Astrocyte of the hippocampus (primary cell): Measurements from ENCODE around the gene CACNA2D3.

Experiments used
- DNase-seq: peaks from one replicate; pipeline ENCODE4 v3.0.0; 2011; ENCODE audit warnings: low read depth, low spot score

The CACNA2D3 gene

GRCh38 chr3:54670201-54671000 lies 548.0 kb downstream of the CACNA2D3 start:
- no peak for DNase-seq

GRCh38 chr3:54671511-54671910 lies 549.2 kb downstream of the CACNA2D3 start:
- DNase-seq = no peak

GRCh38 chr3:54676087-54676486 lies 553.7 kb downstream of the CACNA2D3 start:
- no peak for DNase-seq

GRCh38 chr3:54681706-54682105 lies 559.4 kb downstream of the CACNA2D3 start:
- DNase-seq = no peak

GRCh38 chr3:54685213-54685612 lies 562.9 kb downstream of the CACNA2D3 start:
- DNase-seq = no peak

GRCh38 chr3:54691289-54691771 lies 569.0 kb downstream of the CACNA2D3 start:
- DNase-seq = peak; percentile 85

- peak; percentile 55 for DNase-seq
These were observed 574.0 kb downstream of the CACNA2D3 start for GRCh38 chr3:54696313-54696712.

GRCh38 chr3:54698054-54698453 lies 575.7 kb downstream of the CACNA2D3 start:
- DNase-seq = peak; percentile 11

- DNase-seq = peak; percentile 63
These were observed 581.6 kb downstream of the CACNA2D3 start for GRCh38 chr3:54703923-54704322.

- no peak for DNase-seq
These were observed 583.4 kb downstream of the CACNA2D3 start for GRCh38 chr3:54705730-54706129.

GRCh38 chr3:54706738-54707137 lies 584.4 kb downstream of the CACNA2D3 start:
- DNase-seq = peak; percentile 31

GRCh38 chr3:54709785-54710184 lies 587.4 kb downstream of the CACNA2D3 start:
- DNase-seq = no peak

GRCh38 chr3:54710954-54711353 lies 588.6 kb downstream of the CACNA2D3 start:
- no peak for DNase-seq

- DNase-seq = peak; percentile 36
These were observed 590.2 kb downstream of the CACNA2D3 start for GRCh38 chr3:54712539-54712938.

- no peak for DNase-seq
These were observed 590.7 kb downstream of the CACNA2D3 start for GRCh38 chr3:54713031-54713430.

GRCh38 chr3:54713455-54713854 lies 591.1 kb downstream of the CACNA2D3 start:
- DNase-seq = no peak

- DNase-seq = no peak
These were observed 591.7 kb downstream of the CACNA2D3 start for GRCh38 chr3:54714035-54714434.

GRCh38 chr3:54717506-54717905 lies 595.2 kb downstream of the CACNA2D3 start:
- no peak for DNase-seq

- DNase-seq = no peak
These were observed 597.6 kb downstream of the CACNA2D3 start for GRCh38 chr3:54719914-54720313.

GRCh38 chr3:54720604-54721003 lies 598.3 kb downstream of the CACNA2D3 start:
- no peak for DNase-seq

GRCh38 chr3:54731732-54732445 lies 609.5 kb downstream of the CACNA2D3 start:
- DNase-seq = no peak

- DNase-seq = no peak
These were observed 611.0 kb downstream of the CACNA2D3 start for GRCh38 chr3:54733106-54734006.
